ENCODE results near the gene PTH1R. TPM values are rescaled to one million over a fixed set of nuclear protein-coding genes. Genes with fewer than 3 reads are reported as not detected.

The PTH1R gene
- total and polyA plus RNA-seq, 8 donors: 2.6 to 22.4 (median 3.8) TPM

GRCh38 chr3:46866720-46867549 is 10.6 kb upstream of the PTH1R start:
- intact Hi-C loops (cut with DNase I; ENCODE audit: low total_unique reads): no loop called here
- Histone ChIP-seq H3K27me3 (no peaks in the 10 kb centered on the region), H3K4me1 (peaks cover 21 to 30% (median 26%) of the 10 kb centered on the region in 4 donors), H3K9me3 (no peaks in the 10 kb centered on the region), H3K27ac (peak overlapping the region in 4 of 5 donors; percentile 26 to 68 (median 38)), H3K36me3 (no peaks in the 10 kb centered on the region), H3K4me3 (no peak overlapping the region)
- 18 to 34% (median 23%) methylated on average over 12 to 15 of the region's 15 CpGs for WGBS, 5 donors
- peak; percentile 82 to 87 for DNase-seq
- TF ChIP-seq CTCF (IDR thresholded peaks at IDR 0.05): peak in 5 of 7 experiments; percentile 78 to 95 (median 89)
- no peak for TF ChIP-seq POLR2AphosphoS5 (IDR thresholded peaks at IDR 0.05)

- Histone ChIP-seq H3K36me3 (no peaks in the 10 kb centered on the region), H3K4me3 (no peak overlapping the region), H3K27me3 (no peaks in the 10 kb centered on the region), H3K27ac (peak overlapping the region in 4 of 5 donors; percentile 26 to 68 (median 38)), H3K9me3 (no peaks in the 10 kb centered on the region), H3K4me1 (peaks cover 21 to 30% (median 26%) of the 10 kb centered on the region in 4 donors)
- intact Hi-C loops (cut with DNase I; ENCODE audit: low total_unique reads): no loop called here
- TF ChIP-seq CTCF (IDR thresholded peaks at IDR 0.05) (no peak), POLR2AphosphoS5 (IDR thresholded peaks at IDR 0.05) (peak; percentile 15 to 61 (median 35))
- WGBS, 5 donors: 19 to 40% (median 26%) methylated on average over 10 to 15 of the region's 15 CpGs
- DNase-seq: peak; percentile 83 to 87
Observed at GRCh38 chr3:46867550-46867898, 10.0 kb upstream of the PTH1R start.

GRCh38 chr3:46868287-46868686 is 9.2 kb upstream of the PTH1R start:
- TF ChIP-seq POLR2AphosphoS5 (IDR thresholded peaks at IDR 0.05) (no peak), POLR2A (IDR thresholded peaks at IDR 0.05) (no peak), EP300 (IDR thresholded peaks at IDR 0.05) (no peak), CTCF (IDR thresholded peaks at IDR 0.05) (no peak)
- H3K4me1 ChIP-seq: peaks cover 21 to 31% (median 28%) of the 10 kb centered on the region in 4 donors
- no peaks in the 10 kb centered on the region for H3K27me3 ChIP-seq
- no peak for DNase-seq
- no peaks in the 10 kb centered on the region for H3K9me3 ChIP-seq
- 55 to 87% (median 84%) methylated on average over 7 to 8 of the region's 8 CpGs for WGBS, 5 donors
- intact Hi-C loops (cut with DNase I; ENCODE audit: low total_unique reads): no loop called here
- no peaks in the 10 kb centered on the region for H3K36me3 ChIP-seq
- no peak overlapping the region for H3K4me3 ChIP-seq
- H3K27ac ChIP-seq: peak overlapping the region in 3 of 5 donors; percentile 26 to 68 (median 30)

GRCh38 chr3:46868948-46869347 is 8.6 kb upstream of the PTH1R start:
- Histone ChIP-seq H3K27me3 (no peaks in the 10 kb centered on the region), H3K9me3 (no peaks in the 10 kb centered on the region), H3K4me1 (peaks cover 21 to 37% (median 31%) of the 10 kb centered on the region in 4 donors), H3K4me3 (no peak overlapping the region), H3K27ac (peak overlapping the region in 1 of 5 donors; percentile 30), H3K36me3 (no peaks in the 10 kb centered on the region)
- no peak for TF ChIP-seq POLR2AphosphoS5 (IDR thresholded peaks at IDR 0.05)
- TF ChIP-seq EP300 (IDR thresholded peaks at IDR 0.05): no peak
- TF ChIP-seq CTCF (IDR thresholded peaks at IDR 0.05): no peak
- no peak for TF ChIP-seq POLR2A (IDR thresholded peaks at IDR 0.05)
- no peak for DNase-seq
- WGBS, 5 donors: 69 to 73% (median 72%) methylated on average over 6 to 7 of the region's 7 CpGs
- intact Hi-C loops (cut with DNase I; ENCODE audit: low total_unique reads): no loop called here

Data from stomach (tissue), 9 donors.